Measurements from ENCODE around the gene SENP3. TPM values are rescaled to one million over a fixed set of nuclear protein-coding genes. Genes with fewer than 3 reads are reported as not detected.
A peak's percentile ranks its signal among the peaks of the same experiment; 100 is the strongest.

SENP3 gene
- 33.8 TPM for total RNA-seq
- long read RNA-seq, transcript SENP3-201 (11 exons, 2,611 nt), result major isoform, 20 of 36 reads
- long read RNA-seq, partial matches to known transcripts, result 13 of 36 reads
- long read RNA-seq, other reads (novel, unspliced or antisense), result 2 of 36 reads

GRCh38 chr17:7561589-7562207, at the start of gene SENP3:
Gene SENP3 (plus strand): TSS chr17:7561919. CDS start chr17:7563077, 1,158 bp downstream.
- peak; percentile 94 for DNase-seq (ENCODE audit: low spot score)
- intact Hi-C loops (cut with DNase I), result loop anchor here (1.0 to 5.0 kb wide), 4 partner anchors 47 to 204 kb away; partner anchors contain the start of genes FGF11, TMEM256 and TMEM95

GRCh38 chr17:7512105-7512504, 49.6 kb upstream of the SENP3 start:
- no peak for DNase-seq (ENCODE audit: low spot score)
- intact Hi-C loops (cut with DNase I), result no loop called here

- DNase-seq (ENCODE audit: low spot score), result no peak
- intact Hi-C loops (cut with DNase I), result no loop called here
Measured at GRCh38 chr17:7512824-7513540, 48.7 kb upstream of the SENP3 start.

GRCh38 chr17:7513850-7514419, 47.8 kb upstream of the SENP3 start:
- no peak for DNase-seq (ENCODE audit: low spot score)

GRCh38 chr17:7515911-7516610, 45.7 kb upstream of the SENP3 start:
- no peak for DNase-seq (ENCODE audit: low spot score)
- intact Hi-C loops (cut with DNase I), result loop anchor here (2.0 kb wide), 1 partner anchor 45 kb away; the partner anchor contains the start of gene SENP3

More at GRCh38 chr17:7513850-7514419, 47.8 kb upstream of the SENP3 start:
- intact Hi-C loops (cut with DNase I), result loop anchor here (2.0 kb wide), 1 partner anchor 47 kb away; the partner anchor contains the start of gene SENP3

GRCh38 chr17:7523033-7523432, 38.7 kb upstream of the SENP3 start:
- DNase-seq (ENCODE audit: low spot score), result peak; percentile 79
- intact Hi-C loops (cut with DNase I), result no loop called here

- DNase-seq (ENCODE audit: low spot score), result no peak
- intact Hi-C loops (cut with DNase I), result no loop called here
Measured at GRCh38 chr17:7528842-7529241, 32.9 kb upstream of the SENP3 start.

- intact Hi-C loops (cut with DNase I), result no loop called here
Measured at GRCh38 chr17:7530023-7530900, 31.5 kb upstream of the SENP3 start.

GRCh38 chr17:7538050-7538449, 23.7 kb upstream of the SENP3 start:
- intact Hi-C loops (cut with DNase I), result no loop called here

More at GRCh38 chr17:7530023-7530900, 31.5 kb upstream of the SENP3 start:
- DNase-seq (ENCODE audit: low spot score), result no peak

GRCh38 chr17:7538891-7539545, 22.7 kb upstream of the SENP3 start:
- intact Hi-C loops (cut with DNase I), result no loop called here
- no peak for DNase-seq (ENCODE audit: low spot score)

More at GRCh38 chr17:7538050-7538449, 23.7 kb upstream of the SENP3 start:
- DNase-seq (ENCODE audit: low spot score), result no peak

GRCh38 chr17:7541074-7541621, 20.6 kb upstream of the SENP3 start:
- intact Hi-C loops (cut with DNase I), result no loop called here
- no peak for DNase-seq (ENCODE audit: low spot score)

- intact Hi-C loops (cut with DNase I), result no loop called here
- DNase-seq (ENCODE audit: low spot score), result no peak
Measured at GRCh38 chr17:7544911-7545310, 16.8 kb upstream of the SENP3 start.

GRCh38 chr17:7548585-7549400, 12.9 kb upstream of the SENP3 start, which contains the start of gene TNFSF12:
Gene TNFSF12 (plus strand): TSS chr17:7549058. CDS start chr17:7549154, 96 bp downstream.
- peak; percentile 84 for DNase-seq (ENCODE audit: low spot score)
- intact Hi-C loops (cut with DNase I), result no loop called here

GRCh38 chr17:7549401-7550055, 12.2 kb upstream of the SENP3 start:
- DNase-seq (ENCODE audit: low spot score), result no peak
- intact Hi-C loops (cut with DNase I), result no loop called here

- intact Hi-C loops (cut with DNase I), result no loop called here
- DNase-seq (ENCODE audit: low spot score), result no peak
Measured at GRCh38 chr17:7550344-7550743, 11.4 kb upstream of the SENP3 start.

GRCh38 chr17:7551396-7551795, 10.3 kb upstream of the SENP3 start:
- no peak for DNase-seq (ENCODE audit: low spot score)
- intact Hi-C loops (cut with DNase I), result no loop called here

Data from cardiac septum (tissue), 1 donor.